ENCODE results near the gene SDHB. TPM values are rescaled to one million over a fixed set of nuclear protein-coding genes. Genes with fewer than 3 reads are reported as not detected.

Gene SDHB
- polyA plus RNA-seq, 1 donor (not counting 4 experiments of a cell fraction or from before 2014, with no cell fraction given), result 228 TPM

DNA sequence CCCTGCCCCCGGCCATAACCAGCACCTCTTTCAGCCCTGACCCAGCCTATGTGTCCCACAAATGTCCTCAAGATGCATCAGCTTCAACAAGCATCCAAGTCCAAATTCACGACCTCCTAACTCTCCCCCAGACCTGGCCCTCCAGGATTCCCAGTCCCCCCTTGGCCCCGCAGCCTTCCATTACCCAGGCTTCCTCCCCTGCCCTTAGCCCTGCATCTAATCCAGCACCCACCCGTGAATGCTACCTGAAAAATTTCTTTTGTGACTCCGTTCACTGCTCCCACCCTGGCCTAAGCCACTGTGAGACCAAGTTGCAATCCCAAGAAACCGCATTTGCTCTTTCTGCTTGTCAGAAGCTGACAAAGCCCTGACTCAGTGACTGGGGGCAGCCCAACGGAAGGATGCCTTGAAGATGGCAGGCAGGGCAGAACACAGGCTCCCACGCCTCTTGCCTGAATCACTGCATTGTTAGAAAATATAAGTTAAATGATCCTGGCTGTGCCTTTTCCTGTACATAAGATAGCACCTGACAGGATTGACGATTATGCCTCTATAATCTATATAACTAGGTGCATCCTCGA, 72.5 kb downstream of the SDHB start:
- Histone ChIP-seq H3K4me1 (ENCODE audit: control insufficient read depth, extremely low read depth, insufficient read depth, low read length) (peaks cover 41% of the 10 kb centered on the region), H2AFZ (ENCODE audit: control insufficient read depth, low read length) (no peak overlapping the region), H3K4me3 (ENCODE audit: control insufficient read depth in 2 of 3, extremely low read depth in 1 of 3, insufficient read depth in 2 of 3, low read depth in 1 of 3, low read length in 3 of 3) (peak overlapping the region; percentile 54 to 77 (median 62)), H3K27me3 (ENCODE audit: control insufficient read depth, extremely low read depth, insufficient read depth, low read length) (no peaks in the 10 kb centered on the region), H3K4me2 (ENCODE audit: control insufficient read depth, extremely low read depth, insufficient read depth, low read depth, low read length) (peak overlapping the region; percentile 59), H3K36me3 (ENCODE audit: control insufficient read depth in 2 of 2, extremely low read depth in 1 of 2, insufficient read depth in 2 of 2, low read length in 2 of 2) (peaks cover 5 to 24% of the 10 kb centered on the region in 2 experiments), H3K9me1 (ENCODE audit: control insufficient read depth, extremely low read depth, insufficient read depth, low read length) (no peaks in the 10 kb centered on the region), H3K27ac (ENCODE audit: control insufficient read depth, insufficient read depth, low read length) (peak overlapping the region; percentile 92), H4K20me1 (ENCODE audit: control insufficient read depth, extremely low read depth, insufficient read depth, low read length) (no peaks in the 10 kb centered on the region), H3K9me3 (ENCODE audit: control insufficient read depth, low read depth, low read length) (no peaks in the 10 kb centered on the region), H3K79me2 (ENCODE audit: control insufficient read depth, insufficient read depth, low read length) (peaks cover 25% of the 10 kb centered on the region), H3K9ac (ENCODE audit: control insufficient read depth, extremely low read depth, insufficient read depth, low read length) (peak overlapping the region; percentile 75)
- dilution Hi-C loops (cut with MboI; ENCODE audit: extremely low pct_ligation_motif_present, low sequenced_read_pairs), result no loop called here
- no peak for TF ChIP-seq EZH2 (IDR thresholded peaks at IDR 0.05; ENCODE audit: low read length)
- TF ChIP-seq, protein P1, sequence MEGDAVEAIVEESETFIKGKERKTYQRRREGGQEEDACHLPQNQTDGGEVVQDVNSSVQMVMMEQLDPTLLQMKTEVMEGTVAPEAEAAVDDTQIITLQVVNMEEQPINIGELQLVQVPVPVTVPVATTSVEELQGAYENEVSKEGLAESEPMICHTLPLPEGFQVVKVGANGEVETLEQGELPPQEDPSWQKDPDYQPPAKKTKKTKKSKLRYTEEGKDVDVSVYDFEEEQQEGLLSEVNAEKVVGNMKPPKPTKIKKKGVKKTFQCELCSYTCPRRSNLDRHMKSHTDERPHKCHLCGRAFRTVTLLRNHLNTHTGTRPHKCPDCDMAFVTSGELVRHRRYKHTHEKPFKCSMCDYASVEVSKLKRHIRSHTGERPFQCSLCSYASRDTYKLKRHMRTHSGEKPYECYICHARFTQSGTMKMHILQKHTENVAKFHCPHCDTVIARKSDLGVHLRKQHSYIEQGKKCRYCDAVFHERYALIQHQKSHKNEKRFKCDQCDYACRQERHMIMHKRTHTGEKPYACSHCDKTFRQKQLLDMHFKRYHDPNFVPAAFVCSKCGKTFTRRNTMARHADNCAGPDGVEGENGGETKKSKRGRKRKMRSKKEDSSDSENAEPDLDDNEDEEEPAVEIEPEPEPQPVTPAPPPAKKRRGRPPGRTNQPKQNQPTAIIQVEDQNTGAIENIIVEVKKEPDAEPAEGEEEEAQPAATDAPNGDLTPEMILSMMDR (optimal IDR thresholded peaks at IDR 0.05 in 1 of 3, IDR thresholded peaks at IDR 0.05 in 1 of 3, conservative IDR thresholded peaks at IDR 0.05 in 1 of 3; ENCODE audit: extremely low read depth in 1 of 3, insufficient read depth in 2 of 3, low read length in 3 of 3), result no peak
- FAIRE-seq (peak; percentile 98), DNase-seq (ENCODE audit: low read depth, low spot score) (peak; percentile 66)

DNA sequence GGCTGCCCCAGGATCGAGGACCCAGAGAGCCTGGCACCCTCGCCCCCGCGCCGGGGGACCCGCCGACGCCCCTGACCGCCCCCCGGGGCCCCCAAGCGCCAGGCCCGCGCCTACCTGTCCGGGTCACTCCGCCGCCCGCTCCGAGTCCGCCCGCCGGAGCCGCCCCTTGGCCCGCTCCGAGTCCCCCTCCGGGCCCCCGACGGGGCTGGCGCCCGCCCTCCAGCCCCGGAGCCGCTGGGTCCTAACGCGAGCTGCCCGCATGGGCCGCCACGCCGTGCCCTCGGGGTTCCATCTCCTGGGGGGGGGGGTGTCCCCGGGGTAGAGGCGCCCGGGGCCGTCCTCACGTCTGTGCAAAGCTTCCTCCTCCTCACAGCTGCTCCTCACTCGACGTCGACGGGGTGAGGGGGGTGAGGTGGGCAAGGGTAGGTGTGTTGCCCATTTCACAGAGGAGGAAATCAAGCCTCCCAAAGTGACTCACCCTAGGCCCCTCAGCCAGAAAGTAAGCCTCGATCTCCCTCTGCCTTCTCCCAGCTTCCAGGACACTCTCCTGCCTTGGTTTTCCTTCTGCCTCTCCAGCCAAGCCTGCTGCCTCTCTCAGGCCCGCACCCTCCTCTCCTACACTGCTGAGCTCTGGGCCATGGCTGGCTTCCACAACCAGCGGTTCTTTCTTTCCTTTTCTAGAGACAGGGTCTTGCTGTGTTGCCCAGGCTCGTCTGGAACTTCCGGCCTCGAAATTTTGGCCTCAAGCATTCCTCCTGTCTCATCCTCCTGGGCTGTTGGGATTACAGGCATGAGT, 73.2 kb downstream of the SDHB start, which contains the start of gene MFAP2:
Gene MFAP2 (minus strand): TSS at position 148 of the 796 bp plus-strand sequence. CDS start 2,347 bp downstream, outside the sequence.
- dilution Hi-C loops (cut with MboI; ENCODE audit: extremely low pct_ligation_motif_present, low sequenced_read_pairs), result no loop called here
- H2AFZ ChIP-seq (ENCODE audit: control insufficient read depth, low read length), result peak within 1 kb of the TSS; percentile 1
- H3K4me2 ChIP-seq (ENCODE audit: control insufficient read depth, extremely low read depth, insufficient read depth, low read depth, low read length), result peak within 1 kb of the TSS; percentile 67
- peaks cover 6 to 20% of the 10 kb centered on the region in 2 experiments for H3K36me3 ChIP-seq (ENCODE audit: control insufficient read depth in 2 of 2, extremely low read depth in 1 of 2, insufficient read depth in 2 of 2, low read length in 2 of 2)
- peaks cover 25% of the 10 kb centered on the region for H3K79me2 ChIP-seq (ENCODE audit: control insufficient read depth, insufficient read depth, low read length)
- no peaks in the 10 kb centered on the region for H4K20me1 ChIP-seq (ENCODE audit: control insufficient read depth, extremely low read depth, insufficient read depth, low read length)
- H3K4me3 ChIP-seq (ENCODE audit: control insufficient read depth in 2 of 3, extremely low read depth in 1 of 3, insufficient read depth in 2 of 3, low read depth in 1 of 3, low read length in 3 of 3), result peak within 1 kb of the TSS; percentile 54 to 77 (median 62)
- FAIRE-seq (no peak), DNase-seq (ENCODE audit: low read depth, low spot score) (peak; percentile 32)
- no peaks in the 10 kb centered on the region for H3K9me3 ChIP-seq (ENCODE audit: control insufficient read depth, low read depth, low read length)
- no peaks in the 10 kb centered on the region for H3K27me3 ChIP-seq (ENCODE audit: control insufficient read depth, extremely low read depth, insufficient read depth, low read length)
- peak within 1 kb of the TSS; percentile 75 for H3K9ac ChIP-seq (ENCODE audit: control insufficient read depth, extremely low read depth, insufficient read depth, low read length)
- H3K4me1 ChIP-seq (ENCODE audit: control insufficient read depth, extremely low read depth, insufficient read depth, low read length), result peaks cover 43% of the 10 kb centered on the region
- no peaks in the 10 kb centered on the region for H3K9me1 ChIP-seq (ENCODE audit: control insufficient read depth, extremely low read depth, insufficient read depth, low read length)
- peak within 1 kb of the TSS; percentile 92 for H3K27ac ChIP-seq (ENCODE audit: control insufficient read depth, insufficient read depth, low read length)
- no peak for TF ChIP-seq EZH2 (IDR thresholded peaks at IDR 0.05; ENCODE audit: low read length)

Measured in keratinocyte (primary cell).